ENCODE measurements around the gene HYLS1. TPM values are rescaled to one million over a fixed set of nuclear protein-coding genes. Genes with fewer than 3 reads are reported as not detected.

The HYLS1 gene
- total and polyA plus RNA-seq, 10 of the 15 experiments (the other 5 are each of a cell fraction or from before 2014, with no cell fraction given) = 11.7 to 35.1 (median 17.6) TPM

- ChIA-PET RAD21 (ENCODE audit: unreplicated experiment) (no interaction called here), CTCF (interaction anchor here (0.7 to 1.0 kb wide), 2 partner anchors 450 to 905 kb away, joined by 3 read pairs; no protein-coding TSS in a partner anchor), POLR2A (no interaction called here), SMC1A (ENCODE audit: uncharacterized antibody, unreplicated experiment) (no interaction called here)
- no peak overlapping the region for H3K4me2 ChIP-seq (ENCODE audit: control insufficient read depth, insufficient read depth)
- ATAC-seq = peak; percentile 79
- 61% methylated on average over 10 of the region's 10 CpGs for WGBS (ENCODE audit: insufficient coverage, insufficient replicate concordance, low lambda C conversion rate, missing lambda C conversion rate)
- in situ Hi-C loops (cut with MboI) (loop anchor here (10.0 kb wide), 1 partner anchor 447 kb away; no protein-coding TSS in a partner anchor), intact Hi-C loops (cut with micrococcal nuclease; ENCODE audit: unreplicated experiment) (no loop called here)
- no peak overlapping the region for H3K27ac ChIP-seq (ENCODE audit: control insufficient read depth, insufficient read depth)
- no peak overlapping the region for H3K4me3 ChIP-seq
- no peak for FAIRE-seq
- H3K4me1 ChIP-seq (ENCODE audit: control insufficient read depth, insufficient read depth, low read length) = no peaks in the 10 kb centered on the region
- no peak for DNase-seq (ENCODE audit: low read depth, low spot score)
- no peak overlapping the region for H3K9ac ChIP-seq (ENCODE audit: control insufficient read depth, insufficient read depth, low read length)
- no peaks in the 10 kb centered on the region for H3K79me2 ChIP-seq (ENCODE audit: control insufficient read depth, insufficient read depth, low read length)
- no TSS peak for BruUV-seq (replicated peaks)
- no peaks in the 10 kb centered on the region; a peak in 1 of 4 replicates for H3K27me3 ChIP-seq (replicated peaks in 1 of 2; ENCODE audit: control insufficient read depth in 2 of 2, insufficient read depth in 2 of 2, low read length in 1 of 2)
- TF ChIP-seq ESRRA (IDR thresholded peaks at IDR 0.05; ENCODE audit: low read length) = no peak
- no peak for TF ChIP-seq JUND (IDR thresholded peaks at IDR 0.05; ENCODE audit: low read depth, low read length)
- TF ChIP-seq CBX5 (IDR thresholded peaks at IDR 0.05; ENCODE audit: low read depth) = 0 out of 2 replicates have a peak, but pooled peaks have one; percentile 35
- TF ChIP-seq TBL1XR1 (IDR thresholded peaks at IDR 0.05; ENCODE audit: low read depth, low read length) = no peak
- TF ChIP-seq NFXL1 (IDR thresholded peaks at IDR 0.05; ENCODE audit: borderline replicate concordance) = no peak
- no peak for TF ChIP-seq MXI1 (IDR thresholded peaks at IDR 0.05; ENCODE audit: low read depth, low read length)
- peak; percentile 30; the same call in 1 of the 2 replicates for TF ChIP-seq RAD21 (IDR thresholded peaks at IDR 0.05; ENCODE audit: insufficient read depth, low read depth, low read length)
- no peak for TF ChIP-seq RFX5 (IDR thresholded peaks at IDR 0.05; ENCODE audit: low read depth, low read length)
- no peak for TF ChIP-seq CHD2 (IDR thresholded peaks at IDR 0.05; ENCODE audit: borderline replicate concordance, low read depth, low read length)
- TF ChIP-seq, protein P1, sequence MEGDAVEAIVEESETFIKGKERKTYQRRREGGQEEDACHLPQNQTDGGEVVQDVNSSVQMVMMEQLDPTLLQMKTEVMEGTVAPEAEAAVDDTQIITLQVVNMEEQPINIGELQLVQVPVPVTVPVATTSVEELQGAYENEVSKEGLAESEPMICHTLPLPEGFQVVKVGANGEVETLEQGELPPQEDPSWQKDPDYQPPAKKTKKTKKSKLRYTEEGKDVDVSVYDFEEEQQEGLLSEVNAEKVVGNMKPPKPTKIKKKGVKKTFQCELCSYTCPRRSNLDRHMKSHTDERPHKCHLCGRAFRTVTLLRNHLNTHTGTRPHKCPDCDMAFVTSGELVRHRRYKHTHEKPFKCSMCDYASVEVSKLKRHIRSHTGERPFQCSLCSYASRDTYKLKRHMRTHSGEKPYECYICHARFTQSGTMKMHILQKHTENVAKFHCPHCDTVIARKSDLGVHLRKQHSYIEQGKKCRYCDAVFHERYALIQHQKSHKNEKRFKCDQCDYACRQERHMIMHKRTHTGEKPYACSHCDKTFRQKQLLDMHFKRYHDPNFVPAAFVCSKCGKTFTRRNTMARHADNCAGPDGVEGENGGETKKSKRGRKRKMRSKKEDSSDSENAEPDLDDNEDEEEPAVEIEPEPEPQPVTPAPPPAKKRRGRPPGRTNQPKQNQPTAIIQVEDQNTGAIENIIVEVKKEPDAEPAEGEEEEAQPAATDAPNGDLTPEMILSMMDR (IDR thresholded peaks at IDR 0.05 in 2 of 3, conservative IDR thresholded peaks at IDR 0.05 in 1 of 3; ENCODE audit: control insufficient read depth in 2 of 3, extremely low read depth in 1 of 3, insufficient read depth in 1 of 3, low read depth in 3 of 3, low read length in 3 of 3) = peak; percentile 27 to 38 (median 37); a peak in 4 of 6 replicates
- no peaks in the 10 kb centered on the region for H4K20me1 ChIP-seq (ENCODE audit: control insufficient read depth, insufficient read depth)
- H2AFZ ChIP-seq (ENCODE audit: control insufficient read depth, low read depth, low read length) = no peak overlapping the region
- H3K9me3 ChIP-seq (replicated peaks; ENCODE audit: control insufficient read depth, insufficient read depth, low read length) = peaks cover 5% of the 10 kb centered on the region; the same call in 2 of the 3 replicates
- no peaks in the 10 kb centered on the region for H3K36me3 ChIP-seq (ENCODE audit: control insufficient read depth in 2 of 2, insufficient read depth in 2 of 2, low read length in 1 of 2)
These were observed 15.9 kb upstream of the HYLS1 start for GRCh38 chr11:125871391-125872137.
